Measurements from ENCODE around the gene TSR3. TPM values are rescaled to one million over a fixed set of nuclear protein-coding genes. Genes with fewer than 3 reads are reported as not detected.

Gene TSR3
- total RNA-seq, 1 donor from 2014 or later, result 115 TPM

- no peak for DNase-seq (ENCODE audit: low read depth)
Measured at GRCh38 chr16:1355591-1355990, 3.9 kb upstream of the TSR3 start.

- no peak for DNase-seq (ENCODE audit: low read depth)
Measured at GRCh38 chr16:1354815-1355540, 3.3 kb upstream of the TSR3 start.

GRCh38 chr16:1351215-1351581 is 480 bp downstream of the TSR3 start:
- no peak for DNase-seq (ENCODE audit: low read depth)

- no peak for DNase-seq (ENCODE audit: low read depth)
Measured at GRCh38 chr16:1350691-1351090, 987 bp downstream of the TSR3 start.

GRCh38 chr16:1349951-1350350 is 1.7 kb downstream of the TSR3 start:
- DNase-seq (ENCODE audit: low read depth), result no peak

- DNase-seq (ENCODE audit: low read depth), result no peak
Measured at GRCh38 chr16:1349351-1349750, 2.3 kb downstream of the TSR3 start.

GRCh38 chr16:1348926-1349325 is 2.8 kb downstream of the TSR3 start:
- no peak for DNase-seq (ENCODE audit: low read depth)

GRCh38 chr16:1348441-1348840 is 3.2 kb downstream of the TSR3 start:
- DNase-seq (ENCODE audit: low read depth), result no peak

- no peak for DNase-seq (ENCODE audit: low read depth)
Measured at GRCh38 chr16:1347962-1348361, 3.7 kb downstream of the TSR3 start.

GRCh38 chr16:1347286-1347855 is 4.3 kb downstream of the TSR3 start:
- DNase-seq (ENCODE audit: low read depth), result no peak

GRCh38 chr16:1346422-1347285 is 5.0 kb downstream of the TSR3 start:
- no peak for DNase-seq (ENCODE audit: low read depth)

GRCh38 chr16:1345651-1346421 is 5.8 kb downstream of the TSR3 start:
- no peak for DNase-seq (ENCODE audit: low read depth)

GRCh38 chr16:1345087-1345486 is 6.6 kb downstream of the TSR3 start:
- peak; percentile 82 for DNase-seq (ENCODE audit: low read depth)

GRCh38 chr16:1344499-1344898 is 7.2 kb downstream of the TSR3 start:
- no peak for DNase-seq (ENCODE audit: low read depth)

- peak; percentile 33 for DNase-seq (ENCODE audit: low read depth)
Measured at GRCh38 chr16:1343428-1344242, 8.0 kb downstream of the TSR3 start.

- peak; percentile 90 for DNase-seq (ENCODE audit: low read depth)
Measured at GRCh38 chr16:1342526-1343427, 8.9 kb downstream of the TSR3 start.

GRCh38 chr16:1341495-1342420 is 9.9 kb downstream of the TSR3 start:
- no peak for DNase-seq (ENCODE audit: low read depth)

GRCh38 chr16:1340730-1341494 is 10.8 kb downstream of the TSR3 start:
- no peak for DNase-seq (ENCODE audit: low read depth)

Data from myocyte (in vitro differentiated cells).